Measurements from ENCODE around the gene ZNF423. TPM values are rescaled to one million over a fixed set of nuclear protein-coding genes. Genes with fewer than 3 reads are reported as not detected.

ZNF423 gene
- total RNA-seq, 4 donors from 2014 or later, result 7.0 to 19.7 (median 8.4) TPM

GRCh38 chr16:49484936-49485335 lies 371.0 kb downstream of the ZNF423 start:
- peaks cover 0 to 3% of the 10 kb centered on the region in 2 donors for H3K36me3 ChIP-seq
- peak overlapping the region in 3 of 4 donors; percentile 69 to 79 (median 76) for H3K27ac ChIP-seq
- TF ChIP-seq POLR2A (IDR thresholded peaks at IDR 0.05), result no peak
- no peak for TF ChIP-seq EP300 (IDR thresholded peaks at IDR 0.05)
- no peak for TF ChIP-seq POLR2AphosphoS5 (IDR thresholded peaks at IDR 0.05)
- TF ChIP-seq CTCF (IDR thresholded peaks at IDR 0.05), result no peak
- ATAC-seq, result no peak
- WGBS, 2 donors (ENCODE audit: low coverage in 1 of 2), result 83 to 97% methylated on average over 3 to 6 of the region's 8 CpGs
- peaks cover 0 to 17% (median 6%) of the 10 kb centered on the region in 3 donors for H3K4me1 ChIP-seq
- peak overlapping the region in 1 of 2 donors; percentile 44 for H3K4me3 ChIP-seq
- H3K27me3 ChIP-seq, result no peaks in the 10 kb centered on the region
- H3K9me3 ChIP-seq, result no peaks in the 10 kb centered on the region

- H3K36me3 ChIP-seq, result no peaks in the 10 kb centered on the region
- H3K27me3 ChIP-seq, result no peaks in the 10 kb centered on the region
- peak overlapping the region in 1 of 2 donors; percentile 44 for H3K4me3 ChIP-seq
- no peaks in the 10 kb centered on the region for H3K9me3 ChIP-seq
- H3K4me1 ChIP-seq, result peaks cover 0 to 17% (median 6%) of the 10 kb centered on the region in 3 donors
- WGBS, 2 donors (ENCODE audit: low coverage in 1 of 2), result 1 to 2% methylated on average over 11 to 16 of the region's 18 CpGs
- H3K27ac ChIP-seq, result peak overlapping the region in 3 of 4 donors; percentile 69 to 79 (median 76)
- TF ChIP-seq EP300 (IDR thresholded peaks at IDR 0.05) (no peak), CTCF (IDR thresholded peaks at IDR 0.05) (no peak), POLR2AphosphoS5 (IDR thresholded peaks at IDR 0.05) (no peak)
- peak; percentile 99 for ATAC-seq
These were observed 371.5 kb downstream of the ZNF423 start for GRCh38 chr16:49484451-49484849.

- no peaks in the 10 kb centered on the region for H3K27me3 ChIP-seq
- TF ChIP-seq CTCF (IDR thresholded peaks at IDR 0.05), result no peak
- no peak for TF ChIP-seq POLR2AphosphoS5 (IDR thresholded peaks at IDR 0.05)
- no peak for TF ChIP-seq POLR2A (IDR thresholded peaks at IDR 0.05)
- TF ChIP-seq EP300 (IDR thresholded peaks at IDR 0.05), result no peak
- WGBS, 2 donors (ENCODE audit: low coverage in 1 of 2), result 6 to 23% methylated on average over 2 to 10 of the region's 22 CpGs
- H3K36me3 ChIP-seq, result no peaks in the 10 kb centered on the region
- H3K4me1 ChIP-seq, result peaks cover 0 to 17% (median 6%) of the 10 kb centered on the region in 3 donors
- no peaks in the 10 kb centered on the region for H3K9me3 ChIP-seq
- peak overlapping the region in 1 of 2 donors; percentile 44 for H3K4me3 ChIP-seq
- H3K27ac ChIP-seq, result peak overlapping the region in 2 of 4 donors; percentile 76 to 79
- ATAC-seq, result no peak
These were observed 372.1 kb downstream of the ZNF423 start for GRCh38 chr16:49483651-49484450.

- H3K27ac ChIP-seq, result no peak overlapping the region
These were observed 372.7 kb downstream of the ZNF423 start for GRCh38 chr16:49483251-49483650.

More at GRCh38 chr16:49483251-49483650, 372.7 kb downstream of the ZNF423 start:
- no peak overlapping the region for H3K4me3 ChIP-seq
- no peaks in the 10 kb centered on the region for H3K27me3 ChIP-seq
- WGBS, 2 donors (ENCODE audit: low coverage in 1 of 2), result 87% methylated on average over 4 of the region's 9 CpGs; no CpG with 5 or more reads in 1 of the 2 donors
- no peaks in the 10 kb centered on the region for H3K36me3 ChIP-seq
- no peak for ATAC-seq
- peaks cover 0 to 17% (median 6%) of the 10 kb centered on the region in 3 donors for H3K4me1 ChIP-seq
- TF ChIP-seq POLR2A (IDR thresholded peaks at IDR 0.05) (no peak), EP300 (IDR thresholded peaks at IDR 0.05) (no peak), POLR2AphosphoS5 (IDR thresholded peaks at IDR 0.05) (no peak), CTCF (IDR thresholded peaks at IDR 0.05) (no peak)
- no peaks in the 10 kb centered on the region for H3K9me3 ChIP-seq
